Measurements from ENCODE around the gene STK24. TPM values are rescaled to one million over a fixed set of nuclear protein-coding genes. Genes with fewer than 3 reads are reported as not detected.

STK24 gene
- total and polyA plus RNA-seq, 10 of the 15 experiments (the other 5 are each of a cell fraction or from before 2014, with no cell fraction given): 7.5 to 115 (median 52.9) TPM

DNA sequence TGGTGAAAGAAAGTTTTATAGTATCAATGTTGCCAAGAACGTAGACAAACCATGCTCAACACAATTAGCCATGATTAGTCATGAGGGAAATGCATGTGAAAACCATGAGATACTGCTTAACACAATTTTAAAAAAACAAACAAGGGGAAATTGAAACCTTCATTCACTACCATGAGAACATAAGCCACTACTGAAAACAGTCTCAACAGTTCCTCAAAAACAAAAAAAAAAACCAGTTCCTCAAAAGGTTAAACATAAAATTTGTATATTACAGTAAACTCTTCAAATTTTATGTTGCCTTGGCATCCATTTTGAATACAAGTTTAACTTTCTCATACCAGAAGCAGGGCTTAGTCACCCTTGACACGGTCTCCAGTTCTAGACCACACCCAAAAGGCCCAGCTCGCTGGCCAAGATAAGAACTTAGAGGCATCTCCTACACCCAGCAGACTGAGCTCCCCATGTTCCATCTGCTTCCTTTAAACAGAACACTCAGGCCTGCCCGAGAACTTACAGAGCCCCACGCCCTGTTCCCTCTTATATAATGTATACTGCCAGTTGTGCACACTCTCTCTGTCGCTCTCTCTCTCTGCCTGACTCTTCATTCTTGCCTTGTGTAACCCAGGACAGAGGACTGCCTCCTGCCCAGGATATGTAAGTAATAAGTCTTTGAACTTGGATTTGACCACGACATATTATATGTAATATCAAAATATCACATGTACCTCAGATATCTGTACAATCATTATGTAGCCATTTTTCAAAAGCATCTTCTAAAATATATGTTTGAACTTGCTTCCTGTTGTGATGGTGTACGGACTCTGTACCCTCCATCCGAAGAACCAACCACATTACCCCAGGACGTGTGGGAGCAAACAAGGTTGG, 67.4 kb downstream of the STK24 start:
- Histone ChIP-seq H4K20me1 (ENCODE audit: control insufficient read depth, insufficient read depth) (peaks cover 6% of the 10 kb centered on the region; the same call in 1 of the 2 replicates), H3K4me1 (ENCODE audit: control insufficient read depth, insufficient read depth, low read length) (peaks cover 80% of the 10 kb centered on the region), H3K4me3 (no peak overlapping the region), H3K4me2 (ENCODE audit: control insufficient read depth, insufficient read depth) (peak overlapping the region; percentile 36), H3K36me3 (ENCODE audit: control insufficient read depth in 2 of 2, insufficient read depth in 2 of 2, low read length in 1 of 2) (peaks cover 2 to 5% of the 10 kb centered on the region in 2 experiments; a peak in 1 of 4 replicates), H3K9ac (ENCODE audit: control insufficient read depth, insufficient read depth, low read length) (peak overlapping the region; percentile 57; the same call in 1 of the 2 replicates), H2AFZ (ENCODE audit: control insufficient read depth, low read depth, low read length) (no peak overlapping the region), H3K9me3 (replicated peaks; ENCODE audit: control insufficient read depth, insufficient read depth, low read length) (no peaks in the 10 kb centered on the region), H3K27me3 (replicated peaks in 1 of 2; ENCODE audit: control insufficient read depth in 2 of 2, insufficient read depth in 2 of 2, low read length in 1 of 2) (no peaks in the 10 kb centered on the region), H3K27ac (ENCODE audit: control insufficient read depth, insufficient read depth) (peak overlapping the region; percentile 72), H3K79me2 (ENCODE audit: control insufficient read depth, insufficient read depth, low read length) (peaks cover 87% of the 10 kb centered on the region)
- in situ Hi-C loops (cut with MboI): no loop called here
- intact Hi-C loops (cut with micrococcal nuclease; ENCODE audit: unreplicated experiment): no loop called here
- TSS peak; percentile 87 for BruUV-seq (replicated peaks)
- peak; percentile 67 for ATAC-seq
- RAD21 ChIA-PET (ENCODE audit: unreplicated experiment): interaction anchor here (0.6 to 4.8 kb wide), 15 partner anchors 9 to 144 kb away, joined by 3 to 35 read pairs (median 4); no protein-coding TSS in a partner anchor
- 23% methylated on average over 10 of the region's 10 CpGs for WGBS (ENCODE audit: insufficient coverage, insufficient replicate concordance, low lambda C conversion rate, missing lambda C conversion rate)
- SMC1A ChIA-PET (ENCODE audit: uncharacterized antibody, unreplicated experiment): interaction anchor here (0.6 to 6.3 kb wide), 17 partner anchors 7 to 143 kb away, joined by 3 to 39 read pairs (median 8); no protein-coding TSS in a partner anchor
- FAIRE-seq: no peak
- CTCF ChIA-PET: interaction anchor here (0.9 to 4.2 kb wide), 10 partner anchors 9 to 143 kb away, joined by 3 to 13 read pairs (median 4); no protein-coding TSS in a partner anchor
- POLR2A ChIA-PET: interaction anchor here (0.5 to 2.5 kb wide), 8 partner anchors 10 to 87 kb away, joined by 3 to 8 read pairs (median 5); no protein-coding TSS in a partner anchor
- DNase-seq (ENCODE audit: low read depth, low spot score): peak; percentile 79
- TF ChIP-seq NR2C2 (IDR thresholded peaks at IDR 0.05; ENCODE audit: borderline replicate concordance, control insufficient read depth, insufficient read length, low read depth) (no peak), TAF1 (IDR thresholded peaks at IDR 0.05; ENCODE audit: borderline replicate concordance, low read depth, low read length) (no peak), NFYA (IDR thresholded peaks at IDR 0.05; ENCODE audit: borderline replicate concordance, low read depth, low read length) (no peak), MTA2 (IDR thresholded peaks at IDR 0.05; ENCODE audit: low read depth) (peak; percentile 82; the same call in 1 of the 2 replicates), DPF2 (IDR thresholded peaks at IDR 0.05) (no peak), POU2F2 (IDR thresholded peaks at IDR 0.05; ENCODE audit: borderline replicate concordance, low read depth, low read length) (0 out of 3 replicates have a peak, but pooled peaks have one; percentile 21), HDAC6 (IDR thresholded peaks at IDR 0.05; ENCODE audit: unreplicated experiment) (no peak), EP300 (IDR thresholded peaks at IDR 0.05; ENCODE audit: borderline replicate concordance in 1 of 2, control insufficient read depth in 1 of 2, low read depth in 2 of 2, low read length in 2 of 2) (peak; percentile 49 to 72; a peak in 2 of 4 replicates), NFIC (IDR thresholded peaks at IDR 0.05; ENCODE audit: low read depth, low read length) (peak; percentile 65)
- TF ChIP-seq, protein P1, sequence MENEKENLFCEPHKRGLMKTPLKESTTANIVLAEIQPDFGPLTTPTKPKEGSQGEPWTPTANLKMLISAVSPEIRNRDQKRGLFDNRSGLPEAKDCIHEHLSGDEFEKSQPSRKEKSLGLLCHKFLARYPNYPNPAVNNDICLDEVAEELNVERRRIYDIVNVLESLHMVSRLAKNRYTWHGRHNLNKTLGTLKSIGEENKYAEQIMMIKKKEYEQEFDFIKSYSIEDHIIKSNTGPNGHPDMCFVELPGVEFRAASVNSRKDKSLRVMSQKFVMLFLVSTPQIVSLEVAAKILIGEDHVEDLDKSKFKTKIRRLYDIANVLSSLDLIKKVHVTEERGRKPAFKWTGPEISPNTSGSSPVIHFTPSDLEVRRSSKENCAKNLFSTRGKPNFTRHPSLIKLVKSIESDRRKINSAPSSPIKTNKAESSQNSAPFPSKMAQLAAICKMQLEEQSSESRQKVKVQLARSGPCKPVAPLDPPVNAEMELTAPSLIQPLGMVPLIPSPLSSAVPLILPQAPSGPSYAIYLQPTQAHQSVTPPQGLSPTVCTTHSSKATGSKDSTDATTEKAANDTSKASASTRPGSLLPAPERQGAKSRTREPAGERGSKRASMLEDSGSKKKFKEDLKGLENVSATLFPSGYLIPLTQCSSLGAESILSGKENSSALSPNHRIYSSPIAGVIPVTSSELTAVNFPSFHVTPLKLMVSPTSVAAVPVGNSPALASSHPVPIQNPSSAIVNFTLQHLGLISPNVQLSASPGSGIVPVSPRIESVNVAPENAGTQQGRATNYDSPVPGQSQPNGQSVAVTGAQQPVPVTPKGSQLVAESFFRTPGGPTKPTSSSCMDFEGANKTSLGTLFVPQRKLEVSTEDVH (IDR thresholded peaks at IDR 0.05; ENCODE audit: low read depth, partially characterized antibody): no peak
- TF ChIP-seq, protein P2, sequence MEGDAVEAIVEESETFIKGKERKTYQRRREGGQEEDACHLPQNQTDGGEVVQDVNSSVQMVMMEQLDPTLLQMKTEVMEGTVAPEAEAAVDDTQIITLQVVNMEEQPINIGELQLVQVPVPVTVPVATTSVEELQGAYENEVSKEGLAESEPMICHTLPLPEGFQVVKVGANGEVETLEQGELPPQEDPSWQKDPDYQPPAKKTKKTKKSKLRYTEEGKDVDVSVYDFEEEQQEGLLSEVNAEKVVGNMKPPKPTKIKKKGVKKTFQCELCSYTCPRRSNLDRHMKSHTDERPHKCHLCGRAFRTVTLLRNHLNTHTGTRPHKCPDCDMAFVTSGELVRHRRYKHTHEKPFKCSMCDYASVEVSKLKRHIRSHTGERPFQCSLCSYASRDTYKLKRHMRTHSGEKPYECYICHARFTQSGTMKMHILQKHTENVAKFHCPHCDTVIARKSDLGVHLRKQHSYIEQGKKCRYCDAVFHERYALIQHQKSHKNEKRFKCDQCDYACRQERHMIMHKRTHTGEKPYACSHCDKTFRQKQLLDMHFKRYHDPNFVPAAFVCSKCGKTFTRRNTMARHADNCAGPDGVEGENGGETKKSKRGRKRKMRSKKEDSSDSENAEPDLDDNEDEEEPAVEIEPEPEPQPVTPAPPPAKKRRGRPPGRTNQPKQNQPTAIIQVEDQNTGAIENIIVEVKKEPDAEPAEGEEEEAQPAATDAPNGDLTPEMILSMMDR (IDR thresholded peaks at IDR 0.05 in 2 of 3, conservative IDR thresholded peaks at IDR 0.05 in 1 of 3; ENCODE audit: control insufficient read depth in 2 of 3, extremely low read depth in 1 of 3, insufficient read depth in 1 of 3, low read depth in 3 of 3, low read length in 3 of 3): no peak
- TF ChIP-seq, protein P3, sequence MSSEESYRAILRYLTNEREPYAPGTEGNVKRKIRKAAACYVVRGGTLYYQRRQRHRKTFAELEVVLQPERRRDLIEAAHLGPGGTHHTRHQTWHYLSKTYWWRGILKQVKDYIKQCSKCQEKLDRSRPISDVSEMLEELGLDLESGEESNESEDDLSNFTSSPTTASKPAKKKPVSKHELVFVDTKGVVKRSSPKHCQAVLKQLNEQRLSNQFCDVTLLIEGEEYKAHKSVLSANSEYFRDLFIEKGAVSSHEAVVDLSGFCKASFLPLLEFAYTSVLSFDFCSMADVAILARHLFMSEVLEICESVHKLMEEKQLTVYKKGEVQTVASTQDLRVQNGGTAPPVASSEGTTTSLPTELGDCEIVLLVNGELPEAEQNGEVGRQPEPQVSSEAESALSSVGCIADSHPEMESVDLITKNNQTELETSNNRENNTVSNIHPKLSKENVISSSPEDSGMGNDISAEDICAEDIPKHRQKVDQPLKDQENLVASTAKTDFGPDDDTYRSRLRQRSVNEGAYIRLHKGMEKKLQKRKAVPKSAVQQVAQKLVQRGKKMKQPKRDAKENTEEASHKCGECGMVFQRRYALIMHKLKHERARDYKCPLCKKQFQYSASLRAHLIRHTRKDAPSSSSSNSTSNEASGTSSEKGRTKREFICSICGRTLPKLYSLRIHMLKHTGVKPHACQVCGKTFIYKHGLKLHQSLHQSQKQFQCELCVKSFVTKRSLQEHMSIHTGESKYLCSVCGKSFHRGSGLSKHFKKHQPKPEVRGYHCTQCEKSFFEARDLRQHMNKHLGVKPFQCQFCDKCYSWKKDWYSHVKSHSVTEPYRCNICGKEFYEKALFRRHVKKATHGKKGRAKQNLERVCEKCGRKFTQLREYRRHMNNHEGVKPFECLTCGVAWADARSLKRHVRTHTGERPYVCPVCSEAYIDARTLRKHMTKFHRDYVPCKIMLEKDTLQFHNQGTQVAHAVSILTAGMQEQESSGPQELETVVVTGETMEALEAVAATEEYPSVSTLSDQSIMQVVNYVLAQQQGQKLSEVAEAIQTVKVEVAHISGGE (CRISPR knock-in tag; IDR thresholded peaks at IDR 0.05): no peak
